ENCODE results near the gene ADCY10.
"Not testable (repeated sequence)": the region's sequence is repeated elsewhere in the genome, so short reads cannot be mapped to it uniquely, and the experiment has no call there.

DNA sequence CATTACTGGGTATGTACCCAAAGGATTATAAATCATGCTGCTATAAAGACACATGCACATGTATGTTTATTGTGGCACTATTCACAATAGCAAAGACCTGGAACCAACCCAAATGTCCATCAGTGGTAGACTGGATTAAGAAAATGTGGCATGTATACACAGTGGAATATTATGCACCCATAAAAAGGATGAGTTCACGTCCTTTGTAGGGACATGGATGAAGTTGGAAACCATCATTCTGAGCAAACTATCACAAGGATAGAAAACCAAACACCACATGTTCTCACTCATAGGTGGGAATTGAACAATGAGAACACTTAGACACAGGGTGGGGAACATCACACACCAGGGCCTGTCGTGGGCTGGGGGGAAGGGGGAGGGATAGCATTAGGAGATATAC, 26.7 kb downstream of the ADCY10 start:
- TF ChIP-seq, protein P1, sequence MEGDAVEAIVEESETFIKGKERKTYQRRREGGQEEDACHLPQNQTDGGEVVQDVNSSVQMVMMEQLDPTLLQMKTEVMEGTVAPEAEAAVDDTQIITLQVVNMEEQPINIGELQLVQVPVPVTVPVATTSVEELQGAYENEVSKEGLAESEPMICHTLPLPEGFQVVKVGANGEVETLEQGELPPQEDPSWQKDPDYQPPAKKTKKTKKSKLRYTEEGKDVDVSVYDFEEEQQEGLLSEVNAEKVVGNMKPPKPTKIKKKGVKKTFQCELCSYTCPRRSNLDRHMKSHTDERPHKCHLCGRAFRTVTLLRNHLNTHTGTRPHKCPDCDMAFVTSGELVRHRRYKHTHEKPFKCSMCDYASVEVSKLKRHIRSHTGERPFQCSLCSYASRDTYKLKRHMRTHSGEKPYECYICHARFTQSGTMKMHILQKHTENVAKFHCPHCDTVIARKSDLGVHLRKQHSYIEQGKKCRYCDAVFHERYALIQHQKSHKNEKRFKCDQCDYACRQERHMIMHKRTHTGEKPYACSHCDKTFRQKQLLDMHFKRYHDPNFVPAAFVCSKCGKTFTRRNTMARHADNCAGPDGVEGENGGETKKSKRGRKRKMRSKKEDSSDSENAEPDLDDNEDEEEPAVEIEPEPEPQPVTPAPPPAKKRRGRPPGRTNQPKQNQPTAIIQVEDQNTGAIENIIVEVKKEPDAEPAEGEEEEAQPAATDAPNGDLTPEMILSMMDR (IDR thresholded peaks at IDR 0.05) = not testable (repeated sequence)
- not testable (repeated sequence) for TF ChIP-seq POLR2A (IDR thresholded peaks at IDR 0.05)

Data from esophagus squamous epithelium (tissue), 4 donors.